HCT116 (cell line): Measurements from ENCODE around the gene OCSTAMP. TPM values are rescaled to one million over a fixed set of nuclear protein-coding genes. Genes with fewer than 3 reads are reported as not detected.

ENCODE experiments used
- ATAC-seq: fragments of 200-7000 bp; cut with Tn5 transposase; 2 replicates; pipeline ENCODE4 v1.9.1; 2020; ENCODE audit warnings: mild to moderate bottlenecking, moderate library complexity
- BruUV-seq: library from RNA; stranded (reverse); fragments of 400-500 nt; replicated peaks from 2 replicates; lab custom pipeline; 2021; lab: Mats Ljungman, UMichigan
- CTCF ChIA-PET: fragments of 300-600 bp; sonication (Branson Sonifier 250); formaldehyde crosslinking; loops from one replicate; lab custom pipeline; 2021; ENCODE audit warnings: antibody characterized with exemption; lab: Charles Lee
- POLR2A ChIA-PET: fragments of 300-600, 350-600 bp; sonication (Branson Sonifier 250); formaldehyde crosslinking; loops from one replicate; lab custom pipeline; 2021; ENCODE audit warnings: antibody characterized with exemption; lab: Charles Lee
- RAD21 ChIA-PET, 2 experiments: fragments of 300-600 bp; sonication (Branson Sonifier 250); formaldehyde crosslinking; loops; one replicate each; lab custom pipeline; 2023; ENCODE audit warnings: low total read pairs in 2 of 2; ENCODE audit not compliant: uncharacterized antibody in 2 of 2, unreplicated experiment in 2 of 2, low non-redundant PET in 1 of 2; lab: Charles Lee
- DNase-seq: peaks from one replicate; pipeline ENCODE4 v3.0.0-alpha.2; 2010; ENCODE audit warnings: low read depth, low spot score
- H2AFZ ChIP-seq: fragments of 200-600 bp; shearing (Covaris generic), sonication (generic); 2 replicates; pipeline ENCODE4 v1.6.1; 2017; ENCODE audit warnings: low read depth, mixed run types, mixed read lengths, antibody characterized with exemption, low read length; ENCODE audit not compliant: poor library complexity, severe bottlenecking
- H3K27ac ChIP-seq: 2 replicates; pipeline ENCODE4 v1.5.1; 2012; ENCODE audit warnings: low read depth, low read length
- H3K27me3 ChIP-seq: fragments of 200-600 bp; sonication (generic); 2 replicates; pipeline ENCODE4 v1.6.1; 2016; ENCODE audit warnings: mixed run types, low read length, mixed read lengths; ENCODE audit not compliant: insufficient read depth
- H3K36me3 ChIP-seq, 2 experiments: fragments of 200-500 bp in 1 of 2; fragments of 200-600 bp in 1 of 2; sonication (Bioruptor generic) in 1 of 2; sonication (generic) in 1 of 2; 2 replicates each; pipeline versions ENCODE4 v1.5.1 to v1.6.1; 2014 to 2016; ENCODE audit warnings: low read length in 2 of 2, inconsistent platforms in 1 of 2, mixed read lengths in 1 of 2, mixed run types in 1 of 2; ENCODE audit not compliant: insufficient read depth in 2 of 2, control insufficient read depth in 1 of 2
- H3K4me1 ChIP-seq, 2 experiments: fragments of 200-600 bp in 1 of 2; sonication (generic) in 1 of 2; 2 replicates each; pipeline versions ENCODE4 v1.5.1 to v1.6.1; 2012 to 2017; ENCODE audit warnings: low read length in 2 of 2, inconsistent platforms in 1 of 2, mild to moderate bottlenecking in 1 of 2, mixed read lengths in 1 of 2, mixed run types in 1 of 2, moderate library complexity in 1 of 2; ENCODE audit not compliant: insufficient read depth in 2 of 2, control insufficient read depth in 1 of 2
- H3K4me2 ChIP-seq: fragments of 200-600 bp; sonication (generic); 2 replicates; pipeline ENCODE4 v1.6.1; 2017; ENCODE audit warnings: mixed run types, low read length, mixed read lengths
- H3K4me3 ChIP-seq, 2 experiments: fragments of 200-600 bp in 1 of 2; sonication (generic) in 1 of 2; replicated peaks in 1 of 2; 2 replicates each; pipeline ENCODE4 v1.5.1; 2011 to 2016; ENCODE audit warnings: low read length in 2 of 2, control low read depth in 1 of 2, low read depth in 1 of 2, mild to moderate bottlenecking in 1 of 2, mixed read lengths in 1 of 2, mixed run types in 1 of 2
- H3K79me2 ChIP-seq: fragments of 200-600 bp; sonication (generic); 2 replicates; pipeline ENCODE4 v1.6.1; 2017; ENCODE audit warnings: mild to moderate bottlenecking, mixed run types, low read length, moderate library complexity, mixed read lengths; ENCODE audit not compliant: insufficient read depth
- H3K9ac ChIP-seq: fragments of 200-600 bp; sonication (generic); 2 replicates; pipeline ENCODE4 v1.6.1; 2016; ENCODE audit warnings: low read length, mixed read lengths
- H3K9me2 ChIP-seq: fragments of 200-600 bp; sonication (generic), shearing (Covaris generic); 2 replicates; pipeline ENCODE4 v1.6.1; 2017; ENCODE audit warnings: mixed run types, mild to moderate bottlenecking, moderate library complexity; ENCODE audit not compliant: insufficient read depth
- H3K9me3 ChIP-seq, 2 experiments: fragments of 200-500 bp in 1 of 2; fragments of 200-600 bp in 1 of 2; sonication (Bioruptor generic) in 1 of 2; sonication (generic) in 1 of 2; 2 replicates each; pipeline ENCODE4 v1.6.1; 2014 to 2017; ENCODE audit warnings: low read length in 2 of 2, mixed read lengths in 2 of 2, inconsistent platforms in 1 of 2, low read depth in 1 of 2, mild to moderate bottlenecking in 1 of 2, mixed run types in 1 of 2, moderate library complexity in 1 of 2; ENCODE audit not compliant: control insufficient read depth in 1 of 2, insufficient read depth in 1 of 2
- H4K20me1 ChIP-seq: fragments of 200-600 bp; sonication (generic), shearing (Covaris generic); 2 replicates; pipeline ENCODE4 v1.6.1; 2017; ENCODE audit warnings: mixed run types, mild to moderate bottlenecking, moderate library complexity; ENCODE audit not compliant: insufficient read depth
- CEBPB ChIP-seq: IDR thresholded peaks from 2 replicates; pipeline ENCODE4 v1.6.1; 2012; ENCODE audit warnings: low read depth
- ELF1 ChIP-seq: IDR thresholded peaks from 2 replicates; pipeline ENCODE4 v1.6.1; 2012; ENCODE audit warnings: low read depth, borderline replicate concordance
- JUND ChIP-seq: IDR thresholded peaks from 2 replicates; pipeline ENCODE4 v1.6.1; 2012
- POLR2A ChIP-seq: IDR thresholded peaks from 2 replicates; pipeline ENCODE4 v1.7.0; 2011; ENCODE audit warnings: borderline replicate concordance; ENCODE audit not compliant: insufficient read depth, insufficient read length; ENCODE audit errors: extremely low read depth
- REST ChIP-seq: IDR thresholded peaks from 2 replicates; pipeline ENCODE4 v1.6.1; 2012; ENCODE audit warnings: low read depth
- SP1 ChIP-seq: IDR thresholded peaks from 2 replicates; pipeline ENCODE4 v1.6.1; 2012; ENCODE audit warnings: low read depth
- TCF7L2 ChIP-seq: IDR thresholded peaks from 2 replicates; pipeline ENCODE4 v1.7.0; 2011; ENCODE audit warnings: borderline replicate concordance, inconsistent platforms; ENCODE audit not compliant: insufficient read depth, insufficient read length; ENCODE audit errors: extremely low read depth
- ZNF274 ChIP-seq: fragments of 200-500 bp; sonication (Bioruptor generic); IDR thresholded peaks from 2 replicates; pipeline ENCODE4 v1.6.1; 2014; ENCODE audit warnings: mild to moderate bottlenecking, low read depth, low read length, inconsistent platforms
- intact Hi-C: fragments of 100-400 bp; cut with micrococcal nuclease; formaldehyde crosslinking; loops from 2 replicates; pipeline ENCODE4 v1.10.0; 2022
- total RNA-seq: library from RNA; stranded (reverse); gene quantifications from one replicate; pipeline ENCODE4 v1.2.1, GENCODE V29; 2021; ENCODE audit not compliant: unreplicated experiment
- TF ChIP-seq, protein P1 (sequence below), 3 experiments: fragments of 200-600 bp in 1 of 3; sonication (generic) in 1 of 3; IDR thresholded peaks in 2 of 3; conservative IDR thresholded peaks in 1 of 3; 2 replicates each; pipeline ENCODE4 v1.5.1; 2012 to 2017; ENCODE audit warnings: low read depth in 2 of 3, low read length in 2 of 3, antibody characterized with exemption in 1 of 3, borderline replicate concordance in 1 of 3, control low read depth in 1 of 3, mild to moderate bottlenecking in 1 of 3, mixed read lengths in 1 of 3, mixed run types in 1 of 3, moderate library complexity in 1 of 3; ENCODE audit not compliant: insufficient read depth in 1 of 3

Gene OCSTAMP
- total RNA-seq, 1 experiment from 2014 or later, result not detected

DNA sequence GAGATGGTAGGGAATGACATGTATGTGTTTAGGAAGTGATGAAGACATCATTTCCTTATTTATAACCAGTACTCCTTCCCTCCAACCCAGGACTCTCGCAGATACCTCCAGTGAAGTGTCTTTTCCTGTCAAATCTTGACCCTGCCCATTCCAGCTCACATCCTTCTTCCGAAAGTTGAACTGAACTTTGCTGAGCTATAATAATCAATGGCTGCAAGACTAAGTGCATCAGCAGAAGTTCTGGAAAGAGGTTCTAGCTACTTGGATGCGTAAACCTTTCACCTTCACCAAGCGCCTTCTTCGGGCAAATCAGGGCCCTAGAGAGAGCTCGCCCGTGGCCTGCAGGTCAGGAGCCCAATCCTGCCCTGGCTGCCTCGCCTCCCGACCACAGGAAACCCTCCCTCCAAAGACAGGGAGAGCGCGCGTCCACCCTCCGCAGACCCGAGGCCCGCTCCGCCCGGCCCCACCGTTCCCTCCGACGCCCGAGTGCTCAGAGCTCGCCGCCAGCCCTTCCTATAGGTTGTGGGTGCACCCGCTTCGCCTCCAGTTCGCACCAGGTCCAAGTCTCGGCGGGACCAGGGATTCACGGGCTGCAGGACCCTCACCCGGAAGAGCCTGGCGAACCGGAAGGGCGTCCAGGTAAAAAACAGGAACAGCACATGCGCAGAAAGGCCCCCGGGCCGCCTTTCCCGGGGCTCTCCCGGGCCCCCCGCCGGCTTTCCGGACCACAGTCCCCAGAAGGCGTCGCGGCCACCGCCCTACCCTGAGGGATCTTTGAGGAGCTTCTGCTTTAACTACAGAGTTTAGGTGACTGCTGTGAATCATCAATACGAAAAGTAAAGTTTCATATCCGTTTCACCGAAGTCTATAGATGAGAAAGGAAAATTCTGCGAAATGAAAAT is 37.3 kb downstream of the OCSTAMP start, which contains the start of gene ZNF334 (continued):
- TF ChIP-seq, protein P1, sequence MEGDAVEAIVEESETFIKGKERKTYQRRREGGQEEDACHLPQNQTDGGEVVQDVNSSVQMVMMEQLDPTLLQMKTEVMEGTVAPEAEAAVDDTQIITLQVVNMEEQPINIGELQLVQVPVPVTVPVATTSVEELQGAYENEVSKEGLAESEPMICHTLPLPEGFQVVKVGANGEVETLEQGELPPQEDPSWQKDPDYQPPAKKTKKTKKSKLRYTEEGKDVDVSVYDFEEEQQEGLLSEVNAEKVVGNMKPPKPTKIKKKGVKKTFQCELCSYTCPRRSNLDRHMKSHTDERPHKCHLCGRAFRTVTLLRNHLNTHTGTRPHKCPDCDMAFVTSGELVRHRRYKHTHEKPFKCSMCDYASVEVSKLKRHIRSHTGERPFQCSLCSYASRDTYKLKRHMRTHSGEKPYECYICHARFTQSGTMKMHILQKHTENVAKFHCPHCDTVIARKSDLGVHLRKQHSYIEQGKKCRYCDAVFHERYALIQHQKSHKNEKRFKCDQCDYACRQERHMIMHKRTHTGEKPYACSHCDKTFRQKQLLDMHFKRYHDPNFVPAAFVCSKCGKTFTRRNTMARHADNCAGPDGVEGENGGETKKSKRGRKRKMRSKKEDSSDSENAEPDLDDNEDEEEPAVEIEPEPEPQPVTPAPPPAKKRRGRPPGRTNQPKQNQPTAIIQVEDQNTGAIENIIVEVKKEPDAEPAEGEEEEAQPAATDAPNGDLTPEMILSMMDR (IDR thresholded peaks at IDR 0.05 in 2 of 3, conservative IDR thresholded peaks at IDR 0.05 in 1 of 3; ENCODE audit: borderline replicate concordance in 1 of 3, insufficient read depth in 1 of 3, low read depth in 2 of 3, low read length in 2 of 3), result no peak
- TF ChIP-seq JUND (no peak), POLR2A (no peak), TCF7L2 (no peak)

DNA sequence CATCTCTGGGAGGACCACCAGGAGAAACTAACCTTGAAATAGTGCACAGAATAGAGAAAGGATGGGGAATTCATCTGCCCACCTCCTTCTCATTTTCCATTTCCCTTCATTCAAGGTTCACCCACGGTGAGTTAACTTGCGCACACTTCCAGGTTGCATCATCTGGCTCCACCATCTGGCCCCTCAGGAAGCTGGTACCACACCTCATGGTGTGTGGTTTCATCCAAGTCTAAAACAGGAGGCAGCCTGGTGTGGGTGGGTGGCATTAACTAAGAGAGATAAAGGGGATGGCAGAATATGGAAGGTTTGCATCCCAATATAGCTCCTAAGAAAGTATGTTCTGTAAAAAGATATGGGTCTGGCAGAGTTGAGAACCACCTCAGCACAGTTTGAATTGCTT is 40.9 kb downstream of the OCSTAMP start:
- DNase-seq (no peak), ATAC-seq (no peak)
- Histone ChIP-seq H3K36me3 (no peaks in the 10 kb centered on the region), H3K27me3 (peaks cover 12% of the 10 kb centered on the region; the same call in 1 of the 2 replicates), H3K9ac (no peak overlapping the region), H3K27ac (no peak overlapping the region), H3K4me1 (no peaks in the 10 kb centered on the region), H4K20me1 (no peaks in the 10 kb centered on the region), H3K9me3 (no peaks in the 10 kb centered on the region), H3K4me2 (no peak overlapping the region), H3K4me3 (no peak overlapping the region), H3K79me2 (no peaks in the 10 kb centered on the region), H2AFZ (no peak overlapping the region), H3K9me2 (no peaks in the 10 kb centered on the region)
- ChIA-PET RAD21 (no interaction called here), CTCF (no interaction called here), POLR2A (no interaction called here)
- no TSS peak for BruUV-seq
- intact Hi-C loops, result no loop called here
- no peak for TF ChIP-seq REST
- no peak for TF ChIP-seq ZNF274
- no peak for TF ChIP-seq ELF1
- no peak for TF ChIP-seq CEBPB
- no peak for TF ChIP-seq SP1
- no peak for TF ChIP-seq POLR2A
- TF ChIP-seq JUND, result no peak
